Suprapubic skin (tissue), 4 donors: ENCODE measurements around the gene NFKBIE. TPM values are rescaled to one million over a fixed set of nuclear protein-coding genes. Genes with fewer than 3 reads are reported as not detected.

Source experiments
- DNase-seq, 2 donors: peaks; one replicate each; pipeline ENCODE4 v3.0.0-alpha.2; 2019; ENCODE audit warnings: low spot score in 2 of 2
- H3K27ac ChIP-seq: fragments of 200-600 bp; sonication (generic); one replicate; pipeline ENCODE4 v1.5.1; 2019
- H3K27me3 ChIP-seq: fragments of 200-600 bp; sonication (generic); one replicate; pipeline ENCODE4 v1.5.1; 2019
- H3K36me3 ChIP-seq: fragments of 200-600 bp; sonication (generic); one replicate; pipeline ENCODE4 v1.5.1; 2019
- H3K4me1 ChIP-seq: fragments of 200-600 bp; sonication (generic); one replicate; pipeline ENCODE4 v1.5.1; 2019
- H3K4me3 ChIP-seq: fragments of 200-600 bp; sonication (generic); one replicate; pipeline ENCODE4 v1.5.1; 2019; ENCODE audit warnings: mild to moderate bottlenecking
- H3K9me3 ChIP-seq: fragments of 200-600 bp; sonication (generic); one replicate; pipeline ENCODE4 v1.5.1; 2019
- CTCF ChIP-seq, 2 donors: fragments of 200-600 bp in 1 of 2; fragments of 450-650 bp in 1 of 2; sonication (generic) in 1 of 2; IDR thresholded peaks; one replicate each; pipeline ENCODE4 v1.5.1; 2016 to 2019; ENCODE audit warnings: antibody characterized with exemption in 2 of 2, mild to moderate bottlenecking in 1 of 2, moderate library complexity in 1 of 2
- EP300 ChIP-seq: sonication (generic); formaldehyde crosslinking; IDR thresholded peaks from one replicate; pipeline ENCODE4 v1.6.1; 2017; ENCODE audit warnings: antibody characterized with exemption
- POLR2A ChIP-seq, 2 donors: fragments of 450-650 bp; IDR thresholded peaks; one replicate each; pipeline ENCODE4 v1.6.1; 2017; ENCODE audit warnings: antibody characterized with exemption in 2 of 2, mild to moderate bottlenecking in 2 of 2, moderate library complexity in 2 of 2
- POLR2AphosphoS5 ChIP-seq, 3 donors: sonication (generic); formaldehyde crosslinking; IDR thresholded peaks; one replicate each; pipeline ENCODE4 v1.6.1; 2017; ENCODE audit warnings: antibody characterized with exemption in 3 of 3
- WGBS: methylation state at CpG from one replicate; pipeline ENCODE4 v1.1.5; 2018; 5-methylcytosine and 5-hydroxymethylcytosine counted together
- total RNA-seq, 4 donors: library from RNA; depleted of rRNA; stranded (reverse); fragments of >200 nt; gene quantifications; one replicate each; pipeline ENCODE4 v1.1.0, GENCODE V29; 2016

The NFKBIE gene
- total RNA-seq, 4 donors from 2014 or later: 12.9 to 25.0 (median 16.1) TPM

- Histone ChIP-seq H3K4me3 (no peak overlapping the region), H3K27ac (no peak overlapping the region), H3K36me3 (peaks cover 70% of the 10 kb centered on the region), H3K4me1 (peaks cover 52% of the 10 kb centered on the region), H3K27me3 (no peaks in the 10 kb centered on the region), H3K9me3 (no peaks in the 10 kb centered on the region)
- no peak for DNase-seq
- WGBS: 70% methylated on average over 10 of the region's 10 CpGs
- TF ChIP-seq CTCF (IDR thresholded peaks at IDR 0.05) (peak; percentile 24 to 47), POLR2AphosphoS5 (IDR thresholded peaks at IDR 0.05) (no peak)
Measured at GRCh38 chr6:44253307-44254101, 11.8 kb downstream of the NFKBIE start.

GRCh38 chr6:44251576-44252524 lies 13.5 kb downstream of the NFKBIE start:
- Histone ChIP-seq H3K27me3 (no peaks in the 10 kb centered on the region), H3K4me3 (no peak overlapping the region), H3K4me1 (peaks cover 53% of the 10 kb centered on the region), H3K9me3 (no peaks in the 10 kb centered on the region), H3K36me3 (peaks cover 68% of the 10 kb centered on the region), H3K27ac (no peak overlapping the region)
- DNase-seq: no peak
- no peak for TF ChIP-seq EP300
- no peak for TF ChIP-seq CTCF (IDR thresholded peaks at IDR 0.05)
- TF ChIP-seq POLR2AphosphoS5 (IDR thresholded peaks at IDR 0.05): no peak
- no peak for TF ChIP-seq POLR2A (IDR thresholded peaks at IDR 0.05)
- 90% methylated on average over 14 of the region's 14 CpGs for WGBS

- no peaks in the 10 kb centered on the region for H3K9me3 ChIP-seq
- H3K36me3 ChIP-seq: peaks cover 68% of the 10 kb centered on the region
- no peak overlapping the region for H3K27ac ChIP-seq
- 77% methylated on average over 3 of the region's 3 CpGs for WGBS
- H3K27me3 ChIP-seq: no peaks in the 10 kb centered on the region
- H3K4me1 ChIP-seq: peaks cover 47% of the 10 kb centered on the region
- no peak overlapping the region for H3K4me3 ChIP-seq
- DNase-seq: no peak
- TF ChIP-seq POLR2A (IDR thresholded peaks at IDR 0.05) (no peak), POLR2AphosphoS5 (IDR thresholded peaks at IDR 0.05) (no peak), EP300 (no peak), CTCF (IDR thresholded peaks at IDR 0.05) (no peak)
Measured at GRCh38 chr6:44250718-44251123, 14.6 kb downstream of the NFKBIE start.

- Histone ChIP-seq H3K27ac (no peak overlapping the region), H3K4me1 (peaks cover 45% of the 10 kb centered on the region), H3K9me3 (no peaks in the 10 kb centered on the region), H3K4me3 (no peak overlapping the region), H3K27me3 (no peaks in the 10 kb centered on the region), H3K36me3 (peaks cover 65% of the 10 kb centered on the region)
- TF ChIP-seq EP300 (no peak), POLR2A (IDR thresholded peaks at IDR 0.05) (no peak), POLR2AphosphoS5 (IDR thresholded peaks at IDR 0.05) (no peak), CTCF (IDR thresholded peaks at IDR 0.05) (no peak)
- WGBS: 70% methylated on average over 6 of the region's 6 CpGs
- DNase-seq: no peak
Measured at GRCh38 chr6:44250067-44250717, 15.2 kb downstream of the NFKBIE start.
